GM18520 (cell line): ENCODE results near the gene CENPH.
"Not testable (repeated sequence)": the region's sequence is repeated elsewhere in the genome, so short reads cannot be mapped to it uniquely, and the experiment has no call there.

ENCODE experiments used
- ATAC-seq: cut with Tn5 transposase; IDR thresholded peaks from one replicate; pipeline ENCODE4 v1.9.1; 2021; ENCODE audit not compliant: unreplicated experiment

The CENPH gene

GRCh38 chr5:69189162-69190086 is at the start of gene CENPH:
Gene CENPH, plus strand, starts transcription at chr5:69189583. Its CDS starts 52 bp downstream, at chr5:69189635.
- peak; percentile 77 for ATAC-seq

- ATAC-seq, result not testable (repeated sequence)
Observed at GRCh38 chr5:69140239-69140638, 49.1 kb upstream of the CENPH start.

- ATAC-seq, result no peak
Observed at GRCh38 chr5:69140827-69141226, 48.6 kb upstream of the CENPH start.

- ATAC-seq, result not testable (repeated sequence)
Observed at GRCh38 chr5:69148576-69148975, 40.8 kb upstream of the CENPH start.

GRCh38 chr5:69148981-69149675 is 40.3 kb upstream of the CENPH start:
- no peak for ATAC-seq

GRCh38 chr5:69149676-69150010 is 39.7 kb upstream of the CENPH start:
- no peak for ATAC-seq

- no peak for ATAC-seq
Observed at GRCh38 chr5:69152731-69153130, 36.7 kb upstream of the CENPH start.

- ATAC-seq, result no peak
Observed at GRCh38 chr5:69156456-69156855, 32.9 kb upstream of the CENPH start.

- no peak for ATAC-seq
Observed at GRCh38 chr5:69158039-69158438, 31.3 kb upstream of the CENPH start.

GRCh38 chr5:69160651-69161050 is 28.7 kb upstream of the CENPH start:
- no peak for ATAC-seq

GRCh38 chr5:69166686-69167492 is 22.5 kb upstream of the CENPH start, which contains the start of gene CCNB1:
Gene CCNB1, plus strand, starts transcription at chr5:69167150. Its CDS starts 113 bp downstream, at chr5:69167263.
- ATAC-seq, result peak; percentile 100

GRCh38 chr5:69167493-69167855 is 21.9 kb upstream of the CENPH start:
- ATAC-seq, result no peak

- ATAC-seq, result no peak
Observed at GRCh38 chr5:69167929-69168328, 21.5 kb upstream of the CENPH start.

- ATAC-seq, result no peak
Observed at GRCh38 chr5:69170495-69170894, 18.9 kb upstream of the CENPH start.

GRCh38 chr5:69170969-69171368 is 18.4 kb upstream of the CENPH start:
- ATAC-seq, result no peak

GRCh38 chr5:69181659-69182293 is 7.6 kb upstream of the CENPH start:
- ATAC-seq, result not testable (repeated sequence)

- no peak for ATAC-seq
Observed at GRCh38 chr5:69184621-69185020, 4.8 kb upstream of the CENPH start.

GRCh38 chr5:69187342-69187741 is 2.0 kb upstream of the CENPH start:
- ATAC-seq, result no peak

- no peak for ATAC-seq
Observed at GRCh38 chr5:69188811-69189161, 597 bp upstream of the CENPH start.

- no peak for ATAC-seq
Observed at GRCh38 chr5:69202497-69202896, 13.1 kb downstream of the CENPH start.
